Measurements from ENCODE around the gene CLASP1. TPM values are rescaled to one million over a fixed set of nuclear protein-coding genes. Genes with fewer than 3 reads are reported as not detected.

The CLASP1 gene
- total and polyA plus RNA-seq, 2 donors (not counting 3 experiments of a cell fraction or from before 2014, with no cell fraction given): 10.0 to 57.9 TPM

DNA sequence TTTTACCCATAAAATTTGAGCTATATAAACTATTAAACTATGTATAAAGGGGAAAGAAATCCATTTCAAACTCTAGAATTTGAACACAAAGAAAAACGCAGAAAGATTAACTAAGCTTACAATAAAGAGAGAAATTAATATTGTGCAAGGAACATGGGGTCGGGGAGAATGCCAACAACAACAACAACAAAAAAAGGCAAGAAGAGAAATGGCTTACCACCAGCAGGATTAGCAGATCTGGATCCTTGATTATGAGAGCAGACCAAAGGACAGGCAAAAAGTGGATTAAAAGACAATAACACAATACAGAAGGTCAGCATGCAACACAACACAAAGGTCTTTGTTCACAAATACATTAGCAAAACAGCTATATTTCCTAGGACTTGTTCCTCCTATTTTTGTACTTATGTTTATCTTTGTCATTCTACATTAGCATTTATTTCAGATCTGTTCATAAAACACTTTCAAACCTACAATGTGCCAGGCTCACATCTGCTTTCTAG, 222.0 kb downstream of the CLASP1 start:
- intact Hi-C loops (cut with micrococcal nuclease) (no loop called here), dilution Hi-C loops (cut with MboI; ENCODE audit: extremely low pct_ligation_motif_present, low sequenced_read_pairs) (no loop called here)
- no TSS peak for BruUV-seq (replicated peaks)
- peaks cover 15 to 18% of the 10 kb centered on the region in 2 experiments for H3K36me3 ChIP-seq (ENCODE audit: control insufficient read depth in 2 of 2, extremely low read depth in 1 of 2, insufficient read depth in 2 of 2, low read length in 2 of 2)
- POLR2A ChIA-PET: no interaction called here
- TF ChIP-seq POLR2A (IDR thresholded peaks at IDR 0.05; ENCODE audit: low read depth, low read length) (no peak), JUN (IDR thresholded peaks at IDR 0.05; ENCODE audit: borderline replicate concordance, insufficient read depth, insufficient read length, low read depth) (no peak), EZH2 (IDR thresholded peaks at IDR 0.05; ENCODE audit: borderline replicate concordance, low read depth, low read length, severe bottlenecking) (no peak)
- no peak overlapping the region for H3K9ac ChIP-seq (replicated peaks; ENCODE audit: extremely low read depth, insufficient read depth, low read length)
- no peaks in the 10 kb centered on the region for H3K79me2 ChIP-seq (ENCODE audit: control insufficient read depth, insufficient read depth, low read length)
- no peak overlapping the region for H3K27ac ChIP-seq (ENCODE audit: insufficient read depth, low read depth, low read length)
- H3K27me3 ChIP-seq (ENCODE audit: control insufficient read depth in 2 of 2, insufficient read depth in 2 of 2, low read length in 2 of 2): no peaks in the 10 kb centered on the region
- no peak overlapping the region for H3K4me2 ChIP-seq (ENCODE audit: insufficient read depth, low read length)
- DNase-seq (ENCODE audit: low read depth, low spot score) (no peak), FAIRE-seq (no peak)
- H2AFZ ChIP-seq (ENCODE audit: low read depth, low read length): no peak overlapping the region
- H3K4me1 ChIP-seq (ENCODE audit: control insufficient read depth, extremely low read depth, insufficient read depth, low read length): no peaks in the 10 kb centered on the region
- H3K9me3 ChIP-seq (replicated peaks; ENCODE audit: control insufficient read depth, insufficient read depth, low read length): no peaks in the 10 kb centered on the region
- peaks cover 2% of the 10 kb centered on the region for H4K20me1 ChIP-seq (replicated peaks; ENCODE audit: control insufficient read depth, extremely low read depth, insufficient read depth, low read length)
- CTCF ChIA-PET: interaction anchor here (0.8 to 4.0 kb wide), 2 partner anchors 25 to 103 kb away, joined by 3 to 13 read pairs; partner anchors contain the start of gene RNU4ATAC
- H3K9me1 ChIP-seq (replicated peaks; ENCODE audit: control insufficient read depth, extremely low read depth, insufficient read depth, low read length): no peaks in the 10 kb centered on the region
- H3K4me3 ChIP-seq (replicated peaks in 1 of 3; ENCODE audit: insufficient read depth in 1 of 3, low read depth in 1 of 3, low read length in 3 of 3): no peak overlapping the region

GRCh38 chr2:121420486-121420885, 228.8 kb downstream of the CLASP1 start:
- dilution Hi-C loops (cut with MboI; ENCODE audit: extremely low pct_ligation_motif_present, low sequenced_read_pairs): no loop called here
- no peak for DNase-seq (ENCODE audit: low read depth, low spot score)
- Histone ChIP-seq H3K9me3 (replicated peaks; ENCODE audit: control insufficient read depth, insufficient read depth, low read length) (no peaks in the 10 kb centered on the region), H3K4me3 (replicated peaks in 1 of 3; ENCODE audit: insufficient read depth in 1 of 3, low read depth in 1 of 3, low read length in 3 of 3) (no peak overlapping the region), H3K9ac (replicated peaks; ENCODE audit: extremely low read depth, insufficient read depth, low read length) (no peak overlapping the region), H4K20me1 (replicated peaks; ENCODE audit: control insufficient read depth, extremely low read depth, insufficient read depth, low read length) (peaks cover 2% of the 10 kb centered on the region), H3K9me1 (replicated peaks; ENCODE audit: control insufficient read depth, extremely low read depth, insufficient read depth, low read length) (no peaks in the 10 kb centered on the region), H3K4me1 (ENCODE audit: control insufficient read depth, extremely low read depth, insufficient read depth, low read length) (no peaks in the 10 kb centered on the region), H3K4me2 (ENCODE audit: insufficient read depth, low read length) (no peak overlapping the region), H3K27me3 (ENCODE audit: control insufficient read depth in 2 of 2, insufficient read depth in 2 of 2, low read length in 2 of 2) (no peaks in the 10 kb centered on the region), H3K27ac (ENCODE audit: insufficient read depth, low read depth, low read length) (no peak overlapping the region), H3K36me3 (ENCODE audit: control insufficient read depth in 2 of 2, extremely low read depth in 1 of 2, insufficient read depth in 2 of 2, low read length in 2 of 2) (peaks cover 7 to 11% of the 10 kb centered on the region in 2 experiments), H2AFZ (ENCODE audit: low read depth, low read length) (no peak overlapping the region), H3K79me2 (ENCODE audit: control insufficient read depth, insufficient read depth, low read length) (no peaks in the 10 kb centered on the region)
- CTCF ChIA-PET: interaction anchor here (1.2 to 2.0 kb wide), 2 partner anchors 10 to 18 kb away, joined by 4 to 11 read pairs; no protein-coding TSS in a partner anchor
- FAIRE-seq: no peak
- no TSS peak for BruUV-seq (replicated peaks)
- POLR2A ChIA-PET: no interaction called here
- intact Hi-C loops (cut with micrococcal nuclease): no loop called here
- TF ChIP-seq EZH2 (IDR thresholded peaks at IDR 0.05; ENCODE audit: borderline replicate concordance, low read depth, low read length, severe bottlenecking): no peak
- no peak for TF ChIP-seq POLR2A (IDR thresholded peaks at IDR 0.05; ENCODE audit: low read depth, low read length)
- no peak for TF ChIP-seq MYC (IDR thresholded peaks at IDR 0.05; ENCODE audit: low read depth, low read length)
- no peak for TF ChIP-seq CTCF (IDR thresholded peaks at IDR 0.05; ENCODE audit: extremely low read depth in 1 of 2, insufficient read depth in 1 of 2, low read depth in 1 of 2, low read length in 2 of 2)
- TF ChIP-seq JUN (IDR thresholded peaks at IDR 0.05; ENCODE audit: borderline replicate concordance, insufficient read depth, insufficient read length, low read depth): no peak
- TF ChIP-seq GATA2 (IDR thresholded peaks at IDR 0.05; ENCODE audit: insufficient read depth, insufficient read length, low read depth, low read length): no peak
- TF ChIP-seq POLR2AphosphoS5 (IDR thresholded peaks at IDR 0.05; ENCODE audit: insufficient read depth, low read depth, low read length): no peak
- no peak for TF ChIP-seq MAX (IDR thresholded peaks at IDR 0.05; ENCODE audit: insufficient read depth, insufficient read length)
- TF ChIP-seq FOS (IDR thresholded peaks at IDR 0.05; ENCODE audit: borderline replicate concordance, insufficient read depth, low read length): no peak

All from endothelial cell of umbilical vein (primary cell).